NT2/D1 (cell line): Measurements from ENCODE around the gene XIRP1.

Source experiments
- DNase-seq: peaks from one replicate; pipeline ENCODE4 v3.0.0-alpha.2; 2011; ENCODE audit warnings: low read depth, low spot score
- H3K27me3 ChIP-seq: 2 replicates; pipeline ENCODE4 v1.6.0; 2011; ENCODE audit warnings: mild to moderate bottlenecking; ENCODE audit not compliant: insufficient read length, insufficient read depth
- H3K36me3 ChIP-seq: 2 replicates; pipeline ENCODE4 v1.6.1; 2011; ENCODE audit warnings: mild to moderate bottlenecking, low read length, mixed read lengths; ENCODE audit not compliant: insufficient read depth, insufficient read length
- H3K4me1 ChIP-seq: 2 replicates; pipeline ENCODE4 v1.5.1; 2011; ENCODE audit not compliant: insufficient read depth, insufficient read length
- H3K4me3 ChIP-seq: 2 replicates; pipeline ENCODE4 v1.5.1; 2011; ENCODE audit warnings: low read depth; ENCODE audit not compliant: insufficient read length
- H3K9ac ChIP-seq: 2 replicates; pipeline ENCODE4 v1.6.0; 2011; ENCODE audit warnings: low read depth; ENCODE audit not compliant: insufficient read length
- H3K9me3 ChIP-seq: 2 replicates; pipeline ENCODE4 v1.5.1; 2011; ENCODE audit warnings: mild to moderate bottlenecking, low read length; ENCODE audit not compliant: insufficient read depth
- SUZ12 ChIP-seq: IDR thresholded peaks from 2 replicates; pipeline ENCODE4 v1.6.1; 2011; ENCODE audit not compliant: insufficient read length, insufficient read depth; ENCODE audit errors: extremely low read depth
- YY1 ChIP-seq: IDR thresholded peaks from 2 replicates; pipeline ENCODE4 v1.6.1; 2011; ENCODE audit not compliant: insufficient read length, insufficient read depth
- ZNF274 ChIP-seq: IDR thresholded peaks from 2 replicates; pipeline ENCODE4 v1.6.1; 2011; ENCODE audit warnings: mild to moderate bottlenecking, low read depth, low read length

The XIRP1 gene

GRCh38 chr3:39203402-39203801 lies 11.0 kb upstream of the XIRP1 start:
- no peak overlapping the region for H3K4me3 ChIP-seq
- no peak overlapping the region for H3K9ac ChIP-seq
- H3K4me1 ChIP-seq, result no peaks in the 10 kb centered on the region
- no peak for TF ChIP-seq ZNF274
- no peak for TF ChIP-seq YY1
- TF ChIP-seq SUZ12, result no peak
- peaks cover 2% of the 10 kb centered on the region for H3K27me3 ChIP-seq
- DNase-seq, result no peak
- H3K36me3 ChIP-seq, result no peaks in the 10 kb centered on the region
- no peaks in the 10 kb centered on the region for H3K9me3 ChIP-seq

- no peak for TF ChIP-seq SUZ12
- TF ChIP-seq ZNF274, result no peak
- no peak for TF ChIP-seq YY1
- Histone ChIP-seq H3K9me3 (no peaks in the 10 kb centered on the region), H3K27me3 (peaks cover 2% of the 10 kb centered on the region), H3K36me3 (no peaks in the 10 kb centered on the region), H3K4me1 (no peaks in the 10 kb centered on the region), H3K4me3 (no peak overlapping the region), H3K9ac (no peak overlapping the region)
- no peak for DNase-seq
Measured at GRCh38 chr3:39202094-39202493, 9.7 kb upstream of the XIRP1 start.

- H3K4me3 ChIP-seq, result no peak overlapping the region
- H3K9ac ChIP-seq, result no peak overlapping the region
- H3K27me3 ChIP-seq, result no peaks in the 10 kb centered on the region
- TF ChIP-seq SUZ12 (no peak), ZNF274 (no peak), YY1 (no peak)
- no peaks in the 10 kb centered on the region for H3K36me3 ChIP-seq
- no peak for DNase-seq
- peaks cover 8% of the 10 kb centered on the region for H3K4me1 ChIP-seq
- no peaks in the 10 kb centered on the region for H3K9me3 ChIP-seq
Measured at GRCh38 chr3:39196671-39197356, 4.4 kb upstream of the XIRP1 start.

- no peak overlapping the region for H3K9ac ChIP-seq
- no peaks in the 10 kb centered on the region for H3K36me3 ChIP-seq
- TF ChIP-seq ZNF274 (no peak), YY1 (no peak), SUZ12 (no peak)
- no peaks in the 10 kb centered on the region for H3K27me3 ChIP-seq
- H3K4me3 ChIP-seq, result no peak overlapping the region
- peaks cover 9% of the 10 kb centered on the region for H3K4me1 ChIP-seq
- no peak for DNase-seq
- H3K9me3 ChIP-seq, result no peaks in the 10 kb centered on the region
Measured at GRCh38 chr3:39196034-39196433, 3.6 kb upstream of the XIRP1 start.

GRCh38 chr3:39193391-39193790 lies 996 bp upstream of the XIRP1 start:
- TF ChIP-seq ZNF274 (no peak), YY1 (no peak), SUZ12 (no peak)
- no peaks in the 10 kb centered on the region for H3K27me3 ChIP-seq
- no peak for DNase-seq
- H3K36me3 ChIP-seq, result no peaks in the 10 kb centered on the region
- H3K4me1 ChIP-seq, result peaks cover 14% of the 10 kb centered on the region
- H3K9ac ChIP-seq, result no peak overlapping the region
- H3K9me3 ChIP-seq, result no peaks in the 10 kb centered on the region
- no peak overlapping the region for H3K4me3 ChIP-seq

- H3K9me3 ChIP-seq, result no peaks in the 10 kb centered on the region
- H3K36me3 ChIP-seq, result no peaks in the 10 kb centered on the region
- no peak for DNase-seq
- no peak for TF ChIP-seq SUZ12
- TF ChIP-seq YY1, result no peak
- TF ChIP-seq ZNF274, result no peak
- H3K27me3 ChIP-seq, result no peaks in the 10 kb centered on the region
- no peak overlapping the region for H3K4me3 ChIP-seq
- peaks cover 12% of the 10 kb centered on the region for H3K4me1 ChIP-seq
- no peak overlapping the region for H3K9ac ChIP-seq
Measured at GRCh38 chr3:39191773-39192172, 622 bp downstream of the XIRP1 start.

GRCh38 chr3:39191111-39191510 lies 1.3 kb downstream of the XIRP1 start:
- Histone ChIP-seq H3K9me3 (no peaks in the 10 kb centered on the region), H3K27me3 (no peaks in the 10 kb centered on the region), H3K36me3 (no peaks in the 10 kb centered on the region), H3K9ac (no peak overlapping the region), H3K4me1 (peaks cover 10% of the 10 kb centered on the region), H3K4me3 (no peak overlapping the region)
- no peak for TF ChIP-seq YY1
- TF ChIP-seq ZNF274, result no peak
- no peak for TF ChIP-seq SUZ12
- DNase-seq, result no peak
